HG02938 (cell line): ENCODE data around the gene PCNP.
"Not testable (repeated sequence)": the region's sequence is repeated elsewhere in the genome, so short reads cannot be mapped to it uniquely, and the experiment has no call there.

Experiments
- ATAC-seq: cut with Tn5 transposase; IDR thresholded peaks from one replicate; pipeline ENCODE4 v1.9.1; 2021; ENCODE audit warnings: mild to moderate bottlenecking, moderate library complexity; ENCODE audit not compliant: unreplicated experiment

Gene PCNP

DNA sequence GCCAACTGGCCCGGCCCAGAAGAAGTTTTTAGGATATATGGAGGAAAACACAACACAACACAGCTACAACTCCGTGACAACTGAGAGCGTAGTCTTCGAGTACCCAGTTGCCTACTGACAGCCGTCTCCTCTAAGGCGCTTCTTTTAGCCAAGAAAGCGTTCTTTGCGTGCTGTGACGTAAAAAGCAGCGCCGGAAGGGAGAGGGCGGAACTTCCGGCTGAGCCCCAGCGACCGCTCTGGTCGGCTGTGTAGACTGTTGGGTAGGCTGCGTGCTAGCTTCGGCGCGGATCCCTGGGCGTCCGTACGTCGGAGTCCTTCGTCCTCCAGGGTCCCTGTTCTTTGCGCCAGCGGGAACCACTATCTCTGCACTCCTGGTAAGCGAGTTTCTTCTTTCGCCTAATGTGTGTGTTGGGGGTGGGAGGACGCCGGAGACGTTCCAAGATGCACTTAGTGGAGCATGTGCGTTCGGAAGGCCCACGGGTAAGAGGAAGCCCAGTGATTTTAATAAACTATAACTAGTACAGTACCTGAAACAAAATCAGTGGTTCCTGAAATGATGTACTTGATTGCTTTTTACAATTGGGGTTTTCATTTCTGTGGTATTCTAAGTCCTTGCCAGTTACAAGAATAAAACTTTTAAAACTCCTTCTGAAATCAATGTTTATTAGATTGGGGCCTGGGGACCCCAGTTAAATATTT is 12.2 kb upstream of the PCNP start, which contains the start of gene TRMT10C:
Gene TRMT10C, plus strand, starts transcription at position 239 of the 699 bp plus-strand sequence. CDS start 2,914 bp downstream, outside the sequence.
- peak; percentile 98 for ATAC-seq

GRCh38 chr3:101567528-101568317 is 6.3 kb upstream of the PCNP start:
- no peak for ATAC-seq

DNA sequence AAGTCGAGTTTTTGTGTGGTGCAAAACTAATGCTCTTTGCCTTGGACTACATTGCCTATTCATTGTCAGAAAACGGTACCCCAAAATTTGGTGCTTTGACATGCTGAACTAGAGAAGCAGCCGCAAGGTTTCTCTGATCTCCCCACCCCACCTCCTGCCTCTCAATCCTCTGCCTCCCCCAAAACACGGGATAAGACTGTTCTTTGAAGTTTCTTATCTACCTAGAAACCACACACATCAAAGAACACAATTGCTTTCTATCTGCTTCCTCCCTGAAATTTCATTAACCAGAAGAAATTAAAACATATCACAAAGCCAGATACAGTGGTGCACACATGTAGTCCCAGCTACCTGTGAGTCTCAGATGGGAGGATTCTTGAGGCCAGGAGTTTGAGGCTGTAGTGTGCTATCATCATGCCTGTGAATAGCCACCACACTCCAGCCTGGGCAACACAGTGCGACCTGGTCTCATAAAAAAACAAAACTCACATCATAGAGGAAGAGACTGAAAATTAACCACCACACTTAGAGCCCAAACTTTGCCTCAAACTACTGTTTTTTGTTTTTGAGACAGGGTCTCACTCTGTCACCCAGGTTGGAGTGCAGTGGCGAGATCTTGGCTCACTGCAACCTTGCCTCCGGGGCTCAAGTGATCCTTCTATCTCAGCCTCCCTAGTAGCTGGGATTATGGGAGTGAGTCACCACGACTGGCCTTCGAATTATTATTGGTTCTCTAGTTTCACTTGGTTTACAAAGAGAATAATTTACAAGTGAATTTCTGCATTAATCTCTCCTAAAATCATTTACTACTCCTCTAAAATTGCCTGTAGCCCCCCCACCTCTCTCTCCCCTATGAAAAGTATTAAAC is 2.7 kb upstream of the PCNP start:
- no peak for ATAC-seq

- peak; percentile 53 for ATAC-seq
Measured at GRCh38 chr3:101574388-101575112, 570 bp downstream of the PCNP start.

DNA sequence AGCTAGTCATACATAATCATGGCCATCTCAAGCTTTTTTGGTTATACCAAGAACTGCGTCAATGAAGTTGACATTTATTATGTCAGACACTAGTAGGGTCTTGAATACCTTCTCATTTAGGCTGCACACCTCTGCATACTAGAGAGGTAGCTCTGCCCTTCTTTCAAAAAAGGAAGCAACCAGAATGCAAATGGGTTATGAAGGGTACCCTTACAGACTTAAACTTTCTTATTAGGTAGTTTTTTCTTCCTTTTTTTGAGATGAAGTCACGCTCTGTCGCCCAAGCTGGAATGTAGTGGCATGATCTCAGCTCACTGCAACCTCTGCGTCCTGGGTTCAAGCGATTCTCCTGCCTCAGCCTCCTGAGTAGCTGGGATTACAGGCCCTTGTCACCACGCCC is 3.3 kb downstream of the PCNP start:
- no peak for ATAC-seq

GRCh38 chr3:101588616-101589015 is 14.6 kb downstream of the PCNP start:
- ATAC-seq: no peak

GRCh38 chr3:101591071-101591470 is 17.1 kb downstream of the PCNP start:
- no peak for ATAC-seq

- no peak for ATAC-seq
Measured at GRCh38 chr3:101602731-101603130, 28.8 kb downstream of the PCNP start.

- ATAC-seq: no peak
Measured at GRCh38 chr3:101603184-101603583, 29.2 kb downstream of the PCNP start.

DNA sequence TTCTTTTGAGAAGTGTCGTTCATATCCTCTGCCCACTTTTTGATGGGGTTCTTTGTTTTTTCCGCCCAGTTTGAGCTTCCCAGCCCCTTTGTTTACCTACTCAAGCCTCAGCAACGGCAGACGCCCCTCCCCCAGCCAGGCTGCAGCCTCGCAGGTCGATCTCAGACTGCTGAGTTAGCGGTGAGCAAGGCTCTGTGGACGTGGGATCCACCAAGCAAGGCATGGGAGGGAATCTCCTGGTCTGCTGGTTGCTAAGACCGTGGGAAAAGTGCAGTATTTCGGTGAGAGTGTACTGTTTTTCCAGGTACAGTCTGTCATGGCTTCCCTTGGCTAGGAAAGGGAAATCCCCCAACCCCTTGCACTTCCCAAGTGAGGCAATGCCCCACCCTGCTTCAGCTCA is 31.4 kb downstream of the PCNP start:
- ATAC-seq: not testable (repeated sequence)

- ATAC-seq: no peak
Measured at GRCh38 chr3:101611023-101611422, 37.0 kb downstream of the PCNP start.

DNA sequence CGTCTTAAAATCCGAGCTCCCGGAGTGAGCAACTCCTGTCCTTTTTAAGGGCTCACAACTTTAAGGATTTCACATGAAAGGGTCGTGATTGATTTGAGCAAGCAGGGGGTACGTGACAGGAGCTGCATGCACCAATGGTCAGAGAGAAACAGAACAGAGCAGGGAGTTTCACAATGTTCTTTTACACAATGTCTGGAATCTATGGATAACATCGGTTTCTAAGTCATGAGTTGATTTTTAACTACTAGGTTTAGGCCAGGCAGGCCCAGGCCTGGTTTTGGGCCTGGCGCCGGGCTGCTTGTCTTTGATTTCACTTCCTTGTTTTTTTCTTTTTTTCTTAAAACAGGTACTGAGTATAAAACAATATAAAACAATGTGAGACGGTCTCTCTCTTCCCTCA is 39.0 kb downstream of the PCNP start:
- ATAC-seq: not testable (repeated sequence)

DNA sequence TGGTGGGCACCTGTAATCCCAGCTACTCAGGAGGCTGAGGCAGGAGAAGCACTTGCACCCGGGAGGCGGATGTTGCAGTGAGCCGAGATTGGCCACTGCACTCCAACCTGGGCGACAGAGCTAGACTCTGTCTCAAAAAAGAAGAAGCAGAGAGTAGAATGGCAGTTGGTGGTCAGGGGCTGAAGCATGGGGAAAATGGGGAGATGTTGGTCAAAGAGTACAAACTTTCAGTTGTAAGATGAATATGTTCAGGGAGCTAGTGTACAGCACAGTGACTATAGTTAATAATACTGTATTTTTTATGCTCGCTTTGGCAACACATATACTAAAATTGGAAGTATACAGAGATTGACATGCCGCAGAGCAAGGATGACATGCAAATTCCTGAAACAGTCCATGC is 41.5 kb downstream of the PCNP start:
- ATAC-seq: no peak

DNA sequence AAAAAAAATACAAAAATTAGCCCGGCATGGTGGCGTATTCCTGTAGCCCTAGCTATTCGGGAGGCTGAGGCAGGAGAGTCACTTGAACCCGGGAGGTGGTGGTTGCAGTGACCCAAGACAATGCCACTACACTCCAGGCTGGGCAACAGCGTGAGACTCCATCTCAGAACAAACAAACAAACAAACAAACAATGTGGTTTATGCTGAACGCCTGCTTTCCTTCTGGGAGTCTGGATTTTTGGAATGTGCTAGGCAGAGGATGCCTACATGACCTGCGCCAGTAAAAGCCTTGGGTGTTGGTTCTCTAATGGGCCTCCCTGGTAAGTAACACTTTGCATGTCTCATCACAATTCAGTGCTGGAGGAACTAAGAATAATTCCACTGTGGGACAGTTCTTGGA is 43.5 kb downstream of the PCNP start:
- ATAC-seq: no peak

DNA sequence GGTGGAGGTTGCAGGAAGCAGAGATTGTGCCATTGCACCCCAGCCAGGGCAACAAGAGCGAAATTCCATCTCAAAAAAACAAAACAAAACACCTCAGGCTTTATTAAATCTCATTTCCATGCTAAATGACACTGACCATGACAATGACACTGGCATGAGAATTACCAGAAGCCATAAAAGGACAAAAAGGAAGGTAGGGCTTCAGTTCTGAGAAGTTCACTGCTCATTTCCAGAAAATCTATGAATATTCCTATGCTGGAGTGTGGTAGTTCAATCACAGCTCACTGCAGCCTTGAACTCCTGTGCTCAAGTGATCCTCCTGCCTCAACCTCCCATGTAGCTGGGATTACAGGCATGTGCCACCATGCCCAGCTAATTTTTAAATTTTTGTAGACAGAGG is 44.7 kb downstream of the PCNP start:
- ATAC-seq: no peak

- no peak for ATAC-seq
Measured at GRCh38 chr3:101619734-101620133, 45.8 kb downstream of the PCNP start.

- no peak for ATAC-seq
Measured at GRCh38 chr3:101623656-101624055, 49.7 kb downstream of the PCNP start.

DNA sequence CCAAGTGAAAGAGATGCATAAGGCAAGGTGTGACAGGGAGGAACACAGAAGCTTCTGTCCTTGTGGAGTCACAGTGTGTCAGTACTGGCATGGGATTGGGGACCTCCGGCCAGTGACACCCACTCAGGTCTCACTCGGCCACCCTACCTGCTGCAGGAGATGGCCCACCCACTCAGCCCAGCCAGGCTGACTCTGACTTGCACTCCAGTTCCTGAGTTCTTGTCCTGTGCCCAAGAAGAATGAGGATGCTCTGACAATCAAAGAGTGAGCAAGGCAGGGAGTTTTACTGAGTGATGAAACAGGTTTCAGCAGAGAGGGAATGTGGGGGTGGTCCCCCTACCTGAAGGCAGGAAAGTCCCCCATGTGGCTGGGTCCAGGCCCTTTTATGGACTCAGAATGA is 50.9 kb downstream of the PCNP start:
- no peak for ATAC-seq

DNA sequence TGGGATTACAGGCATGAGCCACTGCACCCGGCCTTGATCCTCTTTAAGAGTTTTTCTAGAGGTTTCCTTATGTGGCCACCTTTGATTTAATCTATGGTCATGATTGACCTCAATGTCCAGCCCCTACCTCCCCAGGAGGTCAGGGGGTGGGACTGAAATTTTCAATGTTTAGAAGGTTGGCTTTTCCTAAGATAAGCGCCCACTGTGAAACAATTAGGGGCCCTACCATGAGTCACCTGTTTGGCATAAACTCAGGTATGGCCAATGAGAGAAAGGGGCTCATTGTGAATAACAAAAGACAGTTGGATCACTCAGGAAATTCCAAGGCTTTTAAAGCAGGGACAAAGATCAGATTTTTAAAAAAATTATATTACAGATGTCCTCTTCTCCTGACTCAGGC is 51.9 kb downstream of the PCNP start:
- ATAC-seq: no peak

DNA sequence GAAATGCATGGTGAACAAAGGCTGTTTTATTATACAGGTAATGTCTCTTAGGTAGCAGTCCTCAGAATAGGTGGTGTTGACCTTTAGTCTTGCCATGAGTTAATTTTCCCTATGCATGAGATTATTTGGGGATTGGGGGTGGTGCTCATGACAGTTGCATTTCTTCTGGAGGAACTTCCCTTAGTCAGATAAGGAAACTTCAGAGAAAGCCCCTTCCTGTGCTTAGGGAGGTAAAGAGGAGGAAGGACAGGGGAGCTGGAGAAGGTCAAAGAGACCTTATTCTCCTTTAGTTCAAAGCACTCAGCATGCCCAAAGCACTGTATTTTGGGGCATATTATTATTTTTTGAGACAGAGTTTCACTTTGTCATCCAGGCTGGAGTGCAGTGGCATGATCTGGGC is 55.2 kb downstream of the PCNP start:
- no peak for ATAC-seq
